NCI-H69 (cell line): ENCODE data around the gene TMEM181.
"Not testable (repeated sequence)": the region's sequence is repeated elsewhere in the genome, so short reads cannot be mapped to it uniquely, and the experiment has no call there.

Experiments
- DNase-seq: peaks from one replicate; lab custom pipeline; 2025; lab: John Stamatoyannopoulos, UW

TMEM181 gene

GRCh38 chr6:158639056-158639455, 79.2 kb downstream of the TMEM181 start:
- DNase-seq: no peak

- DNase-seq: peak; percentile 24
These were observed 80.6 kb downstream of the TMEM181 start for GRCh38 chr6:158640519-158640918.

GRCh38 chr6:158642097-158642601, 82.3 kb downstream of the TMEM181 start:
- DNase-seq: peak; percentile 37

GRCh38 chr6:158643836-158644230, 83.9 kb downstream of the TMEM181 start:
- no peak for DNase-seq

GRCh38 chr6:158644231-158645063, 84.6 kb downstream of the TMEM181 start, which contains the start of gene DYNLT1:
TSS of gene DYNLT1 (minus strand) at chr6:158644743. CDS start at chr6:158644708, 35 bp downstream.
- DNase-seq: peak; percentile 99

GRCh38 chr6:158645064-158646022, 85.5 kb downstream of the TMEM181 start:
- DNase-seq: peak; percentile 60

GRCh38 chr6:158646023-158646910, 86.4 kb downstream of the TMEM181 start:
- no peak for DNase-seq

GRCh38 chr6:158647501-158647900, 87.6 kb downstream of the TMEM181 start:
- peak; percentile 72 for DNase-seq

GRCh38 chr6:158648682-158649131, 88.8 kb downstream of the TMEM181 start:
- DNase-seq: no peak

- DNase-seq: no peak
These were observed 89.6 kb downstream of the TMEM181 start, which contains the start of gene SYTL3 for GRCh38 chr6:158649289-158650143. TSS of gene SYTL3 (plus strand) at chr6:158650054. CDS start at chr6:158663269, 13,215 bp downstream.

- not testable (repeated sequence) for DNase-seq
These were observed 92.3 kb downstream of the TMEM181 start for GRCh38 chr6:158651981-158652737.

GRCh38 chr6:158653577-158654354, 93.9 kb downstream of the TMEM181 start:
- no peak for DNase-seq

- peak; percentile 69 for DNase-seq
These were observed 94.6 kb downstream of the TMEM181 start for GRCh38 chr6:158654498-158654897.

GRCh38 chr6:158654960-158655489, 95.1 kb downstream of the TMEM181 start:
- DNase-seq: no peak

- no peak for DNase-seq
These were observed 95.9 kb downstream of the TMEM181 start for GRCh38 chr6:158655569-158656450.

- peak; percentile 22 for DNase-seq
These were observed 97.1 kb downstream of the TMEM181 start for GRCh38 chr6:158656986-158657385.

GRCh38 chr6:158660333-158660754, 100.5 kb downstream of the TMEM181 start:
- peak; percentile 96 for DNase-seq
